Stimulated activated naive CD8-positive, alpha-beta T cell treated with anti-CD3 and anti-CD28 coated beads, Interleukin-15, Interleukin-2, amounts not matched to agents 100 U/mL and 50 U/mL, for 24 hours (primary cell): ENCODE measurements around the gene PIP4P1.
A peak's percentile ranks its signal among the peaks of the same experiment; 100 is the strongest.

Experiments
- ATAC-seq: fragments of 150-1000 bp; cut with Tn5 transposase; one replicate; pipeline ENCODE4 v1.10.0; 2021
- DNase-seq: peaks from one replicate; pipeline ENCODE4 v3.0.0; 2021

Gene PIP4P1

DNA sequence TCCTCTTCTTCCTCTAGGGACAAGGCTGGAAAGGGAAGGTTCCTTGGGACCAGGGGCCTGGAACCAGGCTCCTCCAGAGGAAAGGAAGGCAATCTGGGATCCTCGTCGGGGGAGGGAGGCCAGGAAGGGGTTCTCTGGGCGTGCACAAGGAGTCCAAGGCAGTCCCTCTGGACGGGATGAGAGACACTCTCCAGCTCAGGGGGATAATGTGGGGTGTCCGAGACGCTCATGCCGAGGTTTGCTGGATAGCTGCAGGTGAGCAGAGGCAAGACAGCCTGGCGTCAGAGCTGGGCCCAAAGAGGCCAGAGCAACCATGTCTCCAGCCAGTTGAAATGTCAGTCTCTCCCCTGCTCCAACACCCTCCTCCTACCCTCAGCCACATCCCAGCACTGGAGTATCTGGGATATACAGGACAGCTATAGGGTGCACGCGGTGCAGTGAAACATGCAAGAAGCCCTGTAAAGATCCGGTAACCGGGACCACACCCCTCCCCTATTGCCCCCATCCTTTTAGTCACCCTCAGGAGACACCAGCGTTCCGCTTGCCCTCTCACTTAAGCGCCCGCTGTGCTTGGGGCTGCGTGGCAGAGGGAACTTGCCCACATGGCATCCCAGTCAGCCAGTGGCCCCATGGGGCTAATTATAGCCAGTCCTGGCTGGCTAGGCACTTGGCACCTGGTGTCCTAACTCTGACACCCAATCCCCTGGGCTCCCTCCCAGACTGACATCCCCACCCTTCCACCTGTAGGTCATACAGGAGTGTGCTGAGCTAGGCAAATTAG is 25.5 kb downstream of the PIP4P1 start, which contains the start of gene KLHL33:
TSS of gene KLHL33 (minus strand) at position 585 of the 781 bp plus-strand sequence. CDS start at position 230, 355 bp downstream.
- DNase-seq, result no peak
- no peak for ATAC-seq

DNA sequence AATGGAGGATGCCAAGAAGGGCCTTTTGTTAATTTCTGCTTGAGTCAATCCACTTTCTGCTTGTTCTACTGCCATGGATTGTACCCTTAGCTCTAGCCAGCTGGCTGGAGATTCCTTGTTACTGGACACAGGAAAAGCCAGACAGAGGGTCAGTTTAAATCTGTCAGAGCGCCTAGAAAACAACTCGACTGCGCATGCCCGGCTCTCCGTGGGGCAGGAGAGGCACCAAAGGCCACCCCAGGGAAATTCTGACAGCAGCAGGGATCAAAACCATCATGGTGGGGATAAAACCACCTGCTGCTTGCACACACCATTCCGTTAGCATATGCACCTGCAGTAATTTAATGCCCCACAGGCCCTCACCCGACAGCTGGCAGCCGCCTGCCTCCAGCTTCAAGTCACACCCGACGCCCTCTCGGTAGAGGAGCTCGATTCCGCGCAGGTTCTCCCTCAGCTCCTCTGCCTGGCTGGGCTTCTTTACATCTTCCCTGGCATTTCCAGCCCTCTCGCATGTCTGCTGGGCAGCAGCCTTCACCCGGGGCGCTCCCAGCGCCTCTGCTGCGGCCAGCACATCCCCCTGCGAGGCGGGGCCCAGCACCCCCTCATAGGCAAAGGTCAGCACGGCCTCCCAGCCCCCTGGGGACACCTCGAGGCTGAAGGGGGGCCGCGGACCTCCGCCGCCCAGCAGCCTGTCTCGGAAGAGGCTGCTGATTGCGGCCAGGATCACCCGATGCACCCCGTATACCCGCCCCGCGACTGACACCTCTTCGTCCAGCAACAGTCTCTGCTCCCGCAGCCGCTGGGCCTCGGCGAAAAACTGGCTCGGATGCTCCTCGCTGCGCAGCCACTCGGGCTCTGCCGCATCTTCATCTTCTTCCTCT is 26.3 kb downstream of the PIP4P1 start:
- DNase-seq (no peak), ATAC-seq (no peak)

DNA sequence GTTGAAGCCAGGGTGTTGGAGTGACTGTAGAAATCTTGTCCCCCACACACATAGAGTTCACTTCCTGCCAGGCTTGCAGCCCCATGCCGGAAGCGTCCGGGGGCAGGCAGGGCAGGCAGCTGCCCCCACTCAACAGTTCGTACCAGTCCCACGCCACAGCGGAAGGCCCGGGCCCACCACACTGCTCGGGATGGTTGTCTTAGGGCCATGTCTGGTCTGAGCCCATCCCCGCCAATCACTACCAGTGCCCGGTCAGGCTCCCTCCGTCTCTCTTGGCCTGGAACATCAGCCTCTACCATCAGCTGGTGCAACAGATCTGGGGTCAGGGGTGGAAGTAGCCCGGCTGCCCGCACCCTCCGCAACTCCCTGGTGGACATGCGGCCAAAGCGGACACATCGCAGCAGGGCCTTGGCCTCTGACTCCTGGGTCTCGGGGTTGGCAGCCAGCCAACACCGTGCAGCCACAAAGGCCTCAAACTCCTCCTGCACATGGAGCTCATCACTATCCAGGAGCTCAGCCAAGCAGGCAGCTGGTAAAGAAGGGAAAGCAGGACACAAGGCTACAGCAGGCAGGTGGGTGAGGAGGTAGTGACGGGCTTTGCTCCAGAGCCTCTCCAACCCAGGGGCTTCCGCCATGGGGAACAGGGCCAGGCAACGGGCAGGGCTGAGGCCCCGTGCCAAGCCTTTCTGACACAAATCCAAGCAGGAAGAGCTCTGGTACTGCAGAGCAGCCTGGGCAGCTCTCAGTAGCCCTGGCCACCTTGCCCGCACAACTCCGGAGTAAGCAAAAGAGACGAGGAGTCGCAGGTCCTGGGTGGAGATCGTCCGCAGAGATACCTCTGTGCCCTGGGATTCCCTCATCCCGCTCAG is 31.2 kb downstream of the PIP4P1 start:
- DNase-seq (peak; percentile 24), ATAC-seq (no peak)

DNA sequence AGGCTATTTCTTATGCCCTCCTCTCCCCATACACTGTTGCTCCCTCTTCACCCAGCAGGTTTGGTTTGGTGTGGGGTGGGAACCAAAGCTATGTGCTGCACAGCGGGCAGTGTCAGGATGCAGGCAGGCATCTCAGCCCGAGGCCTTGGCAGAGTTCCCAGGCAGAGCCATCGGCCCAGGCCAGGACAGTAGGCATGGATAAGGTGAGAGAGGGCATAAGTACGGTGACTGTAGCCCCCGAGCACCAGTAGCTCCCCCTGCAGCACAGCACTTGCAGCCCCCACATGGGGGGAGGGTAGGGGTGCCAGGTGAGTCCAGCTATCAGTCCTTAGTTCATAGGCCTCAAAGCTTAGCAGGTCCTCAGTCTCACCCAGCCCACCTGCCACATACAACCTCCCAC is 32.4 kb downstream of the PIP4P1 start:
- DNase-seq, result no peak
- no peak for ATAC-seq

DNA sequence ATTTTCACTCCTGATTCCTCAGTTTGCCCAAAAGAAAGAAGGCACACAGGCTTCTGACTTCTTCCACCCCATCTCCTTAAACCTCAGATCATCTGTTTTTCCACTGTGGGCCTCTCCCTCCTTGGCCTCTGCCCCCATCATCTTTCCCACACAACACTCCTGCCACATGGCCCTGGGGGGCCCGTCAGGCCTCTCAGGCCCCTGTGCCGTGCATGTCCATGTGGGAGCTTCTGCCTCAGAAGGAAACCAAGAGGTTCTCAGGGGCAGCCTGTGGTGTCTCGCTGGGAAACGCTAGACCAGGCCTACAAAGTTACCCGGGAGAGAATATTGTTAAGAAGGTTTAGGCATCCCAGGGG is 33.2 kb downstream of the PIP4P1 start:
- ATAC-seq (peak; percentile 47), DNase-seq (peak; percentile 26)

DNA sequence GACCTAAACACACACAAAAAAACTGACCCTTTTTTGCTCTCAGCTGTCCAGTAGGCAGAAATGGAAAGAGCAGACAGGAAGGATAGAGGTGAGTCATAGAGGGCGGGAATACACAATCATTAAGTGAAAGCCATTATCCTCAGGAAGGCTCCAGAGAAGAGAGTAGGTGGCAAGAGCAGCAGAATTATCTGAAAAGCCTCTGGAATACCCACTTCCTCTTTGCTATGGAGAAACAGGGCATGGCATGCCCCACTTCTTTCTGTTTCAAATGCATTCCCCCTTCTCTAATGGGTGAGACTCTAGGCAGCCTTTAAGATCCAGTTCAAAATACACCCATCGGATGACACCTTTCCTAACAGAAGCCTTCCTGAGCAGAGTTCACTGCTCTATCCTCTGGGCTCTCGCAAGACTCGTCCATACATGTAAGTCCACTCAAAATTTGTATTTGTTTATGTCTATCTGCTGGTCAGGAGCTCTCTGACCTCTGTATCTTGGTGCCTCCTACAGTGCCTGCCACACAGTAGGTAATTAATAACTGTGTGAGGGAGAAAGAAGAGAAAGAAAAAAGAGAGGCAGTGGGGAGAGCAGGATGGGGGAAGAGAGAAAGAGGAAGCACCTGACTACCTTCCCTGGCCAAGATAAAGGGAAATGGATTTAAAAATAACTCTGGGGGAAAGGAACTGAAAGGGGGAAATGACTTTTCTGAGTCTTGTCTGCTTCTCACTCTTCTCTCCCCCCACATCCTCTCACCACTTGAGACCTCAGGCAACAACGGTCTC is 33.8 kb downstream of the PIP4P1 start:
- DNase-seq (no peak), ATAC-seq (peak; percentile 65)

DNA sequence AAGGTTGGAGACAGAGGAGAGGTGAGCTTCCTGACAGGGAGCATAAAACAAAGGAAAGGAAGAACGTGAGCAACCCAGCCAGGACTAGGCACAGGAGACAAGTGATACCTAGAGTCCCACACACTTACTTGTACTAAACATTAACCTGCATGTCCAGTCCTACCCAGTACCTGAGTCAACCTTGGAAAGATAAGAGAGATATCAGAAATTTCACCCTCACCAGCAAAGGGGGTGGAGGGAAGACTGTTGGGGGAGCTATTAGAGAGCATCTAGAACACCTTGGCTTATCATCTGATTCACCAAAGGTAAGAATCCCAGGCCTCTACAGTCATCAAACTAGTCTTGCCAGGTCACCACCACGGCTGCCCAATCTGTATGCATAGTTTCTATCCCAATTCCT is 36.4 kb downstream of the PIP4P1 start:
- ATAC-seq (no peak), DNase-seq (no peak)

DNA sequence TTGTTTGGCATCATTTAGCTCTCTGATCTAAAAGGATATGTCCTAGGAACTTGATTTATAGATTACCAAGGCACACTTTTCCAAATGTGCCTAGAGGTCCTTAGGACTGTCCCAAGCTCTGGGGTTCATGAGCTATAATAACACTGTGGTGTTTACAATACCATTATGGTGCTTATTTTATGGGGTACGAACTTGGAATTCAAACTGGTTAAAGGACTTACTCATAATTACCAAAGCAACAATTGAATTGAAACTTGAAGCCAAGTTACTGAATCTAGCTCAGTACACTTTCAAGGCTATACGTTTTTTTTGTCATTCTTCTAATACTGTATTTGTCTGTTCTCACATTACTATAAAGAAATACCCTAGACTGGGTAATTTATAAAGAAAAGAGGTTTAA is 38.3 kb downstream of the PIP4P1 start:
- no peak for ATAC-seq
- DNase-seq, result no peak

DNA sequence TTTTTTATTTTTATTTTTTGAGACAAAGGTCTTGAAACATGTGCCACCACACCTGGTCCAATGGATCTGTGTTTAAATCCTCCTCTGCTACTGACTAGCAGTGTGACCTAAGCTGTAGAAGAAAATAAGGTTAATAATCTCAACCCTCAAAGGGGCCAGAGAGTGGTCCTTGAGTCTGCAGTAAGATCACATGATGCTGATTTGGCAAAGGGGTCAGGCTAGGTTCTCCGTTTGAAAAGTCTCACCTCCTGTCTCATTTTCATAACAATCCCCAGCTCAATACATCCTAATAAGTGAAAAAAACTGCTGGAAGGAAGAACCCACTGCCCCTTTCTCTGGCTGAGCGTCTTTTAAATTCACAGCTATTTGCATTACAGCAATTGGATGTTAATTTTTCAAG is 40.0 kb downstream of the PIP4P1 start:
- DNase-seq (no peak), ATAC-seq (no peak)

DNA sequence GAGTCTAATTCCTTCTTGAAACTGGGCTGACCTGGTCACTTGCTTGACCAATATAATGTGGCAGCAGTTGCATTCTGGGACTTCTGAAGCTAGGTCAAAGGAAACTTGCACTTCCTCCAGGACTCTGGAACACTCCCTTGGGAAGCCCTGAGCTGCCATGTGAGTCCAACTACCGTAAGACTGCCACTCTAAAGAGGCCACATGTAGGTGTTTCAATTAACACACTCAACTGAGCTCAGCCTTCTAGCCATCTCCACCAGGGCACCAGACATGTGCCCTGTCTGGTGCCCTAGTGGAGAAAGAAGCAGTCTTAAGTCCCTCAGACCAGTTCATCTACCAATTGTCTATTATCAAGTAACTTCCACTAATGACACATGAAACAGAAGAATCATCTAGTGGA is 41.8 kb downstream of the PIP4P1 start:
- ATAC-seq (no peak), DNase-seq (no peak)

DNA sequence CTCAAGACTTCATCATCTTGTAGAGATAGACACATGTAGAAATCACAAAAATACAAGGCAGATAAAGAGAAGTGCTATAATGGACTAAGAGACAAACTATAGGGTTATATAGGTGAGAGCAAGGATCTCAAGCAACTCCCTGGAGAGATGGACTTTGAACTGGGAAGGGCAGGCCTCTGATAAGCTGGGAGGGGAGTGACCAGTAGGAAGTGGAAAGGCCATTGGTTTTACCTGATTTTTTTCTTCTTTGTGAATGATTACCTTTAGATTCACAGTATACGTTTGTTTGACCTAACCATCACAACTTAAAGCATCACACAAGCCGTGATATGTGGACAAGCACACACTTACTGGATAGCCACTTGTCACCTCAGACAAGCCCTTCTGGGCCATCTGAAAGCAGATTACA is 42.7 kb downstream of the PIP4P1 start:
- no peak for DNase-seq
- ATAC-seq, result no peak

DNA sequence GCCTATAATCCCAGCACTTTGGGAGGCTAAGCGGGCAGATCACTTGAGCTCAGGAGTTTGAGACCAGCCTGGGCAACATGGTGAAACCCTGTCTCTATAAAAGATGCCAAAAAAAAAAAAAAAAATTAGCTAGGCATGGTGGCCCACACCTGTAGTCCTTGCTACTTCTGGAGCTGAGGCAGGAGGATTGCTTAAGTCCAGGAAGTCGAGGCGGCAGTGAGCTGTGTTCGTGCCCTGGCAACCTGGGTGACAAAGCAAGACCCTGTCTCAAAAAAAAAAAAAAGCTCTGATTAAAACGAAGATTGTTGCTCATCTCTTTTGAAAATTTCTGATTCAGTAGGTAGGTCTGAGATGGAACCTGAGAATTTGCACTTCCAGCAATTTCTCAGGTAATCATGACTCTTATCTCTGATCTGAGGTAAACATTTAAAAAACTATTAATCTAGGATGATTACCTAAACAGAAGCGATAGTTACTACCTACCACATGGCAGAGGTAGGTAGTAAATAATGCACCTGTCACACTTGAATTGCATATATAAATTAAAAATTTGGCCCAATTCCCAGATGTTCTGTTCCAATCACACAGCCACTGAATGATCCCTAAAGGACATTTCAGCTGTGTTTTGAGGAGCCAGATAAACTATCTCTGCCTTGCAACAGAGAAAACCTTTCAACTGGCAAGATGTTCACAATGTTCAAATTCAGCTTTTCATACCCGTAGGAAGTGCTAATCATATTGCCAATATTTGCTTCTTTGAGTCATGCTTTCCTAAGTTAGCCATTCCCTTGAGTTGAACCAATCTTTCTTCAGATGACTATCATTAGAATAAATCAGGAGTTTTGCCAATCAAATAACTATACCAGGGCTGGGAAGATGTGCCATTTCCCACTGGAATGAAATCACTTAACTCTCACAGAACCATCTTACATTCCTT is 43.7 kb downstream of the PIP4P1 start:
- ATAC-seq, result no peak
- DNase-seq, result no peak

DNA sequence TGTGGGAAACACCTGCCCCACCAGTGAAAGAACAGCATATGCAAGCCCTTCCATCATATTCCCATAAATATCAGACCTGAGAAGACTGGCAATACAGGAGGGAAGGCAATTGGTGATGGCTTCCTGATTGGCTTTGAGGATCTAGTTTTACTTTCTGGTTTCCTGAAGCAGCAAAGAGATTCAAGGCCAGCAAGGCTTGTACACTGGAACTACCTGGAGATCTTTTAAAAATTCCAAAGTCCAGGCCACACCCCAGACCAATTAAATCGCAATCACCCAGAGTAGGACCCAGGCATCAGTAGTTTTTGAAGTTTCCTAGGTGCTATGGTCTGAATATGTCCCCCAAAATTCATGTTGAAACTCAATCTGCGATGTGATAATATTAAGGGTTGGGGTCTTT is 45.0 kb downstream of the PIP4P1 start:
- DNase-seq (no peak), ATAC-seq (no peak)

DNA sequence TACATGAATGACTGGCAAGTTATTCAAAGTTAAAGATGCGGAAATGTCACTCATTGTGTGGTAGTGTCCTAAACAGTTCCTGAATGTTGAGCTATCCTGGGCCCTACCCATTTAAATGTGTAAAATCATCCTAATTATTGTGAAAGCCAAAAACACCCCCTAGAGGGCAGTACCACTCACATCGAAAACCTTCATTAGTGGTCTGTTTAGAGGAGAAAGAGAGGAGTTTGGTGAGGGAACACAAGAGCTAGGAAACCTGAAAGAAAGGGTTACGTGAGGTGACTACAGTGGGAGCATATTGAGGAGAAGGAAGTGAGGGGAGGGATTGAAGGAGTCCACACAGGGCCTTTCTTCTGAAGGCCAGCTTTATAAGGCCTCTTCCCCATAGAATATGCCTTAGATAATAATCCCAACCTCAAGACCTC is 45.4 kb downstream of the PIP4P1 start:
- DNase-seq (peak; percentile 37), ATAC-seq (no peak)

DNA sequence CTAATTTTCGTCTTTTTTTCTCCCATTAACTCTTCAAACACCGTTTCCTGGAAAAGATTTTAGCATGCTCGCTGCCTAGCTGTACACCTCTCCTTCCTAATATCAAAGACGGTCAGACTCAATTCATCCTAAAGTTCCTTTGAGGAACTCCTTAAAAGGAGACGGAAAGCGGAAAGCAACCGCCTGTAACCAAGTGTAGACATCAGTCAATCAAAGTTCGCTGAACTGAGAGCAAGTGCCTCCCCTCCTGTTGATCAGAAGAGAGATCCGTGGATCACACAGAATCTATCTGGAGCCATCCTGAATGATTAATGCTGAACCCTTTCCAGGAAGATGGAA is 47.5 kb downstream of the PIP4P1 start:
- peak; percentile 48 for ATAC-seq

DNA sequence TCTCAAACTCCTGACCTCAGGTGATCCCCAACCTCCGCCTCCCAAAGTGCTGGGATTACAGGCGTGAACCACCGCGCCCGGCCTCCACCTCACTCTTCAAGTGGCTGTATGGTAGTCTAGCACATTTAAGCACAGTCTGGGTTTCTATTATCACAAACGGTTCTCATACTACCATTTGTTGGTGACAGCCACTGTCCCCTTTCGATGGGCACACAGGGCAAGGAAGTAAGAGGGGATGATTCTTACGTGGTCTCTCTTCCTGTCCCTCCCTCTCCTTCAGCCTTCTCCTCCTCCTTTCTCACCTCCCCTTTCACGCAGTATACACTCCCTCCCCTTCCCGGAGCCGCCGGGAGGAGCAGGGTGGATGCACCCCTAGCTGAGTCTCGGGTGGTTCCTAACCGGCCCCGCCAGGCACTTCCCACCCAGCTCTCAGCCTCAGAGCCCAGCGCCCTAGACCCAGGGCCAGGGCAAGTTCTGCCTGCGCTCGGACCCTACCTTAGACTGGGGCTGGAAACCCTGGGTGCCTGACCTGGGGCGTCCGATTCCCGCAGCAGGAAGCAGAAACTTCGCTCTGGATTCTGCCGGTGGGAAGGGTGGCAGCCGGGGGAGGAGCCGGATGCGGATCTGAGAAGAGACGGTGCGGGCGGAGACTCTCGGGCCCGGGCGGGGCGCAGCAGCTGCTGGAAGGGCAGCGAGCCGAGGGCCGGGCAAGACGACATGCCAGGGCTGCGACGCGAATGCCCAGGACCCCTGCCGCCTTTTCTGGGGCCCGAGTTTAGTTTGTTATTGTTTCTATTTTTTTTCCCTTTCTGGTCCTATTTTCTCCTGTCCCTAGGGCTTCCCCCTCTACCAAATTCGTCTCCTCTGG is 48.1 kb downstream of the PIP4P1 start, which contains the start of gene TEP1:
TSS of gene TEP1 (minus strand) at position 626 of the 868 bp plus-strand sequence. CDS start 5,062 bp downstream, outside the sequence.
- ATAC-seq (peak; percentile 82), DNase-seq (peak; percentile 85)

More for the DNA sequence above, 47.5 kb downstream of the PIP4P1 start:
- DNase-seq, result peak; percentile 28

DNA sequence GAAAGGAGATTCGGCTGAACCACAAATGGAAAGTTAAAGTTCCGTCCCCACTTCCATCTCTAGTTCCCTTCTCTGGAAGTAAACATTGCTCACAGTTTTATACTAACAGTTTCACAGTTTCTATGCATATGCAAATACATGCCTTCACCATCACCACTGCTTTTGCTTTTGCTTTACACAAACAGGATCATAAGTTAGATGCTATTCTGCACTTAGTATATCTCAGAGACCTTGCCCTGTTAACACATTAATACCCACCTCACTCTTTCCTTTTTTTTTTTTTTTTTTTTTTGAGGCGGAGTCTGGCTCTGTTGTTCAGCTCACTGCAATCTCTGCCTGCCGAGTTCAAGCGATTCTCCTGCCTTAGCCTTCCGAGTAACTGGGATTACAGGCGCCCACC is 48.8 kb downstream of the PIP4P1 start:
- ATAC-seq, result no peak
- DNase-seq, result no peak

DNA sequence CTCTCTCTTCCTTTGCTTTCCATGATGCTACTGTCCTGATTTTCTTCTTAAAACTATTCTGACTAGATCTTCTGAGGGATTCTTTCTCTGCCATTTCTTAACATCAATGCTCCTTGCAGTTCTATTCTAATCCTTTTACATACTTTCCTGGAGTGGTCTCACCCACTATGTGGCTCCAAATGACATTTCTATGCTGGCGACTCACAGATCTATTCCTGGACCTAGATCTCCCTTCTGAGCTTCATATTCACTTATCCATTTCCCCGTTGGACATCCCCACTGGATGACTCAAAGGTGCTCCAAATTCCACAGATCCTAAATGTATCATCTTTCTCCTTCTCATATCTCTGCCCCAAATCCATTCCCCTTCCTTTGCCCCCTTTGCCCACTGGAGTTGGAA is 52.0 kb downstream of the PIP4P1 start:
- ATAC-seq, result no peak
- DNase-seq, result no peak
